ENCODE data around the gene CNTNAP1. TPM values are rescaled to one million over a fixed set of nuclear protein-coding genes. Genes with fewer than 3 reads are reported as not detected.

Gene CNTNAP1
- total RNA-seq, 1 experiment from 2014 or later: 9.6 TPM

DNA sequence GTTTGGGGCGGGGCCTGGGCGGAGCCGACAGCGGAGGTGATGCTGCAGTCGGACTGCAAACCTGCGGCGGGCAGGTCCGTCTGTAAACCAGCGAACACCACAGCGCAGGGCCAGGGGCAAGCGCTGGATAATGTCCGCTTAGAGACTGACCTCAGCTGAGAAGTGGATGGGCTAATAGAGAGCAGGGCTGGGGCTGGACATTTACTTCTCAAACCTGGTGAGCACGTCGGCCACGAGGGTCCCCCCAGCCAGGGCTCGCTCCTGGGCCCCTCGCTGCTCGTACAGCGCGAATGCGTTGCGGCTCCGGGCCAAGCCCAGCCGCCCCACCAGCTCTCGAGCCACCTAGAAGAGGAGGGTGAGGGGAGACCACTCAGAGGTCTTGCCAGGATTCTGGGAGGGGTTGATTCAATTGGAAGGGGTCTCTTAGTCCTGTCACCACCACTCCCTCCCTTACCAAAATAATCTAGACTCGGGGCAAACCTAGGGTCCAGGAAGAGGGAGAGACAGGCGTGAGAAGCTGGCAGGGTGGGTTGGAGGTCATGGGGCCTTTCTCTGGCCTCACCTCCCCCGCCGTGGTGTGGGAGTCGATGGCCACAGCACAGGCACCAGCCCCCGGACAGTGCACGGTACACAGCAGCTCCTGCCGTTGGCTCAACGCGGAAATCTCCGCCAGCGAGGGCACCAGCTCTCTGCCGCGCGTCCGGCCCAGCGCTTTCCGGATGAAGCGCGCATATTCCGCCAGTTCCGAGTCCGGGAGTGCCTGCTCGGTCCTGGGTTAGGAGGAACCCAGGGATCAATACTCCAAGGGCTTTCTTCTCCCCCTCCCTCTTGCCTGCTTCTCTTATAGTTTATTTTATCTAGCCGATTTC is 11.3 kb upstream of the CNTNAP1 start:
- DNase-seq (ENCODE audit: low read depth): no peak

GRCh38 chr17:42672038-42672437 is 10.3 kb upstream of the CNTNAP1 start:
- DNase-seq (ENCODE audit: low read depth): no peak

GRCh38 chr17:42673266-42673884 is 9.0 kb upstream of the CNTNAP1 start:
- no peak for DNase-seq (ENCODE audit: low read depth)

DNA sequence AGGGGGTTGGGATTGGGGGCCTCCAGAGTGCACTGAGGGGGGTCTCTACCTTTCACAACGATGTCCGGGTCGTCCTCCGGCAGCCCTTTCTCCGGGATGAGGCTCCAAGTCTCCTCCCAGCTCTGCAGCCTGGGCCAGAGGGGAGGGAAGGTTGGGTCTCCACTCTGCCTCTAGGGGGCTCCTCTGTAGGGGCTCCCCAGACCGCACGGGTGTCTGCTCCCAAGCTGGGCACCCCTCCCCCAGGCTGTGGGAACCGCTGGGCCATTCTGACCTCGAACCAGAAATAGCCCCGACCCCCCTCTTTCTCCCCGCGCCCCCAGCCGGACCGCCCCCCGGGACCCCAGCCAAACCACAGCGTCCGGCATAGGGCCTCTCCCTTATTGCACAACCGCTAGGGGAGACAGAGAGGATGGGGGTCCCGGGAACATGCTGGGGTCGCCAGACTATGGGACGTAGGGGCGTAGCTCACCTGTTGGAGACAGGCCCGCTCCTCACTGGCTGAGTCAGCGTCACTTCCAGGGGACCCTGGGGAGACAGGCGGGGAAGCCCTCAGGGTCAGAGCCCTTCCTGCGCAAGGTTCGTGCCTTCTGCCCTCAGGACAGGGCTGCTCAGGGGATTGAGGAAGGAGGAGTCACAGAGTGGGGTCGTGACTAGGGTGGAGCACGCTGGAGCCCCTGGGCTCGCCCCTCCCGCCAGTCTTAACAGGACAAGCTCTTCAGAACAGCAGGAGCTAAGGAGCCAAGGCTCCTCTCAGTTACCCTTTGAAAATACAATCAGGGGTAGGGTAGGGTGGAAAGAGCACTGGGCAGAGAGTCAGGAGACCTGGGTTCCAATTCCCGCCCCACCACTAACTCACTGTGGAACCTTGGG is 8.2 kb upstream of the CNTNAP1 start:
- peak; percentile 66 for DNase-seq (ENCODE audit: low read depth)

- DNase-seq (ENCODE audit: low read depth): no peak
Observed at GRCh38 chr17:42674755-42675347, 7.5 kb upstream of the CNTNAP1 start.

GRCh38 chr17:42675348-42675964 is 6.9 kb upstream of the CNTNAP1 start:
- no peak for DNase-seq (ENCODE audit: low read depth)

DNA sequence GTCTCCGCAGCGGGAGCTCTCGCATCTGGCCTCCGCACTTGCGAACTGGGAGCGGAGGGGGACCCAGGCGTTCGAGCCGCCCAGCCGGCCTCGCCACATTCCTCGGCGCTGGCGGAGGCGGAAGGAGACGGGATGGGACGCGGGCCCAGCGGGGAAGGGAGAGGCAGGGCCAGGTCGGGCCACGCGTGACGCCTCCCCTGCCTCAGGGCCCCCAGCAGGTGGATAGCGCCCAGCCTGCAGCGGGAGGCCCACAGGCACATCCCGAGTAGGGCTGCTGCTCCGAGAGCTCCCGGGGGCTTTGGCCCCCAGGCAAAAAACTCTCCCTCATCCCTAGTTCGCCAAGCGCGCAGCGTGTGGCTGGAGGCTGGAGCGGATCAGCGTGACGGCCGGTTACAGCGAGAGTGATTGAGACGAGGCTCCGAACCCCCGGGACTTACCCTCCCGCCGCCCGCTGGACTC is 6.3 kb upstream of the CNTNAP1 start:
- peak; percentile 50 for DNase-seq (ENCODE audit: low read depth)

GRCh38 chr17:42676424-42677011 is 5.8 kb upstream of the CNTNAP1 start, which contains the start of gene PLEKHH3:
Gene PLEKHH3 (minus strand): TSS chr17:42676994. CDS start chr17:42676563, 431 bp downstream.
- no peak for DNase-seq (ENCODE audit: low read depth)

GRCh38 chr17:42677012-42677857 is 5.1 kb upstream of the CNTNAP1 start:
- DNase-seq (ENCODE audit: low read depth): peak; percentile 98

- peak; percentile 92 for DNase-seq (ENCODE audit: low read depth)
Observed at GRCh38 chr17:42677921-42678781, 4.2 kb upstream of the CNTNAP1 start.

GRCh38 chr17:42678951-42679491 is 3.3 kb upstream of the CNTNAP1 start:
- peak; percentile 53 for DNase-seq (ENCODE audit: low read depth)

DNA sequence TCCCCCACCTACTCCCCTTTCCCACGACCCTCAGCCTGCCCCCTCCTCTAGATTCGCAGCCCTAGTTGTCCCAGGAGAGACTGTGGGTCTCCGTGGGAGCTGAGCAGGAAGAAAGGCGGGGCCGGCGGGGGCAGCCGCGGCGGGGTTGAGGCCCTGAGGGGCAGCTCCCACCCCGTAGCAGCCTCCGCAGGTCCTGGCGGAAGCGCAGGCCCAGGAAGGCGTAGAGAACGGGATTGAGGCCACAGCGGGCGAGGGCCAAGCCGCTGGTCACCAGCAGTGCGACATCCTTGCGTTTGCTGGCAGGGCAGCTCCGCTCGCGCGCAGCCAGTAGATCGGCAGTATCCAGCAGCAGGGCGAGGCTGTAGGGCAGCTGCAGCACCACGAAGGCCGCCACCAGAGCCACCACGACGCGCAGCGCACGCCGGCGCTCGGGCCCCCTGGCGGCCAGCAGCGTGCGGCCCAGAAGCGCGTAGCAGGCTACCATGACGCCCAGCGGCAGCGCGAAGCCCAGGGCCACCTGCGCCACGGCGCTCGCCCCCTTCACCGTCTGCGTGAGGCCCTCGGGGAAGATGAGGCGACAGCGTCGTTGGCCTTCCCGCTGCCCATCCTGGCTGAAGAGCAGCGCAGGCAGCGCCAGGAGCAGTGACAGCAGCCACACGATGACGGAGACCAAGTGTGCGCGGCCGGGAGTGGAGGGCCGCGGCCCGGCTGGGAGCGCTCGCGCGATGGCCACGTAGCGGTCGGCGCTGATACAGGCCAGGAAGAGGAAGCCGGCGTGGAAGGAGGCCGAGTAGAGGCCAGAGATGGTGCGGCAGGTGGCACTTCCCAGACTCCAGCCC is 2.6 kb upstream of the CNTNAP1 start:
- DNase-seq (ENCODE audit: low read depth): peak; percentile 79

GRCh38 chr17:42680331-42680808 is 2.0 kb upstream of the CNTNAP1 start:
- no peak for DNase-seq (ENCODE audit: low read depth)

DNA sequence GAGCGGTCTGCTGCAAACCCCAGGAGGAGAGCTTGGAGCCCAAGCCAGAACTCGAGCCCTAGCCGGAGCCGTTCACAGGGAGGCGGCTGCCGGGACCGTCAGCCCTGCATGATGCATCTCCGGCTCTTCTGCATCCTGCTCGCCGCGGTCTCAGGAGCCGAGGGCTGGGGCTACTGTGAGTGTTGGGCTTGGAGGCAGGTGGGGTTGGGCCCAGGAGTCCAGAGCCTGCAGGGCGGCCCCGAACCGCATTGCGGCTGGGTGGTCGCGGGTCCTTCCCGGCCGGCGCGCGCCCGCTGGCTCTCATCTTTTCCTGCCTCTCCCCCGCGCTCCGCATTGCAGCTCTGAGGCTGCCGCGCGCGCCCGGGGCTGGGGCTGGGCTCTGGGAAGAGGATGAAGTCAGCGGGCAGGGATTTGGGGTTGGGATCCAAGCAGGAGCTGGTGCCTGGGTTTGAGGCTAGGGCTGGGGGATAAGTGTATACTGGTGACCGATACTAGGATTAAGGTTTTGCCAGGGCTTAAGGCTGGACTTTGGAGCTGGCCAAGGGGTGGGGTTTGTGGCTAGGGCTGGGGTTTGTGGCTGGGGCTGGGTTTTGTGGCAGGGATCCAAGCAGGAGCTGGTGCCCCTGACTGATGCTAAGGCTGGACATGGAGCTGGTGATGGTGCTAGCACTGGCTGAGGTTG is 532 bp downstream of the CNTNAP1 start:
- DNase-seq (ENCODE audit: low read depth): peak; percentile 65

DNA sequence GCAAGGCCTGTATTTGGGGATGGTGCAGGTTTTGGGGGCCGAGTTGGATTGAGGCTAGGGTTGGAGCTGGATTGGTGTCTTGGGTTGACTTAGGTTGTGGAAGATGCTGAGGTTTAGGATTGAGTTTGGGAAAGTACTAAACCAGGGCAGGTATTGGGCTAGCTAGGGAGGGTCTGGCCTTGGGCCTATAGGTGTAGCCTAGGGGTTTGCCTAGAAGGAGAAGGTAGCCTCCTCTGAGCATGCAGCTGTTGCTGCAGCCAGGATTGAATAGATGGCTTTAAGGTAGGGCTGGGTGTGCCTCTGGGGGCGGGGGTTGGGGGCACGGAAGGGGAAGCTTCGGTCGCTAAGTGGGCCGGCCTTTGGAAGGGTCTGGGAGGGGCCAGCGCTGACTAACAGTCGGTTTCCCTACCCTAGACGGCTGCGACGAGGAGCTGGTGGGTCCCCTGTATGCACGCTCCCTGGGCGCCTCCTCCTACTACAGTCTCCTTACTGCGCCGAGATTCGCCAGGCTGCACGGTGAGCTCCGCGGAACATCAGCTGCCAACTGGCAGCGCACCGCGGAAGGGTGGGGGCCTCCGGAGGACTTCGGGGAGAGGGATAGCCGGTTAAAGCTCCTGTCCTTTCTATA is 1.2 kb downstream of the CNTNAP1 start:
- DNase-seq (ENCODE audit: low read depth): no peak

- no peak for DNase-seq (ENCODE audit: low read depth)
Observed at GRCh38 chr17:42684929-42685556, 2.7 kb downstream of the CNTNAP1 start.
